ENCODE measurements around the gene LGALSL. TPM values are rescaled to one million over a fixed set of nuclear protein-coding genes. Genes with fewer than 3 reads are reported as not detected.

LGALSL gene
- polyA plus RNA-seq, 1 donor (not counting 4 experiments of a cell fraction or from before 2014, with no cell fraction given), result 55.4 TPM

- Histone ChIP-seq H3K27ac (ENCODE audit: control insufficient read depth, insufficient read depth, low read length) (no peak overlapping the region), H3K9ac (ENCODE audit: control insufficient read depth, extremely low read depth, insufficient read depth, low read length) (no peak overlapping the region), H3K4me3 (ENCODE audit: control insufficient read depth in 2 of 3, extremely low read depth in 1 of 3, insufficient read depth in 2 of 3, low read depth in 1 of 3, low read length in 3 of 3) (no peak overlapping the region), H3K9me3 (ENCODE audit: control insufficient read depth, low read depth, low read length) (no peaks in the 10 kb centered on the region), H3K36me3 (ENCODE audit: control insufficient read depth in 2 of 2, extremely low read depth in 1 of 2, insufficient read depth in 2 of 2, low read length in 2 of 2) (peaks cover 11 to 24% of the 10 kb centered on the region in 2 experiments), H3K4me2 (ENCODE audit: control insufficient read depth, extremely low read depth, insufficient read depth, low read depth, low read length) (no peak overlapping the region), H4K20me1 (ENCODE audit: control insufficient read depth, extremely low read depth, insufficient read depth, low read length) (no peaks in the 10 kb centered on the region), H3K27me3 (ENCODE audit: control insufficient read depth, extremely low read depth, insufficient read depth, low read length) (no peaks in the 10 kb centered on the region), H3K4me1 (ENCODE audit: control insufficient read depth, extremely low read depth, insufficient read depth, low read length) (peaks cover 20% of the 10 kb centered on the region), H3K79me2 (ENCODE audit: control insufficient read depth, insufficient read depth, low read length) (peaks cover 2% of the 10 kb centered on the region), H3K9me1 (ENCODE audit: control insufficient read depth, extremely low read depth, insufficient read depth, low read length) (no peaks in the 10 kb centered on the region), H2AFZ (ENCODE audit: control insufficient read depth, low read length) (no peak overlapping the region)
- dilution Hi-C loops (cut with MboI; ENCODE audit: extremely low pct_ligation_motif_present, low sequenced_read_pairs), result no loop called here
- TF ChIP-seq CTCF (optimal IDR thresholded peaks at IDR 0.05 in 1 of 3, IDR thresholded peaks at IDR 0.05 in 1 of 3, conservative IDR thresholded peaks at IDR 0.05 in 1 of 3; ENCODE audit: extremely low read depth in 1 of 3, insufficient read depth in 2 of 3, low read length in 3 of 3) (peak in 1 of 3 experiments; percentile 5), EZH2 (IDR thresholded peaks at IDR 0.05; ENCODE audit: low read length) (no peak)
- FAIRE-seq, result no peak
- no peak for DNase-seq (ENCODE audit: low read depth, low spot score)
Measured at GRCh38 chr2:64457524-64457923, 3.6 kb downstream of the LGALSL start.

DNA sequence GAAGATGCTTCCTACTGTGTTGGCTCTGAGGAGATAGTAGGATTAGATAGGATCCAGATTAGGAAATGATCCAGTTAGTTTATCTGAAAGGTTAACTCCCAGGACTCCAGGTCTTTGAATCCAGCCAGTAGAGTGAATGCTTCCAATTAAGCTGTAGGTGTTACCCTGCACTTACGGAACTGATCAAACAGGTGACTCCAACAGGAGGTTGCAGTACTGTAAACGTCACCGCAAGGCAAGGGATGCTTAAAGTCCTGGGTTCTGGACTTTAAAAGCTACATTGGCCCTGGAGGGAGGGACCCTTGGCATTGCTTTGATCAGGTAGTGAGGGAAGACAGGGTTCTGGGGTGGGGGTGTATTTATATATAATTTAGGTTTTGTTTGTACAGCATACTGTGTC lies 5.6 kb downstream of the LGALSL start:
- no peaks in the 10 kb centered on the region for H3K9me3 ChIP-seq (ENCODE audit: control insufficient read depth, low read depth, low read length)
- no peaks in the 10 kb centered on the region for H4K20me1 ChIP-seq (ENCODE audit: control insufficient read depth, extremely low read depth, insufficient read depth, low read length)
- H3K4me2 ChIP-seq (ENCODE audit: control insufficient read depth, extremely low read depth, insufficient read depth, low read depth, low read length), result no peak overlapping the region
- TF ChIP-seq CTCF (optimal IDR thresholded peaks at IDR 0.05 in 1 of 3, IDR thresholded peaks at IDR 0.05 in 1 of 3, conservative IDR thresholded peaks at IDR 0.05 in 1 of 3; ENCODE audit: extremely low read depth in 1 of 3, insufficient read depth in 2 of 3, low read length in 3 of 3) (no peak), EZH2 (IDR thresholded peaks at IDR 0.05; ENCODE audit: low read length) (no peak)
- H3K9me1 ChIP-seq (ENCODE audit: control insufficient read depth, extremely low read depth, insufficient read depth, low read length), result no peaks in the 10 kb centered on the region
- no peaks in the 10 kb centered on the region for H3K27me3 ChIP-seq (ENCODE audit: control insufficient read depth, extremely low read depth, insufficient read depth, low read length)
- H3K4me1 ChIP-seq (ENCODE audit: control insufficient read depth, extremely low read depth, insufficient read depth, low read length), result peaks cover 15% of the 10 kb centered on the region
- peaks cover 2% of the 10 kb centered on the region for H3K79me2 ChIP-seq (ENCODE audit: control insufficient read depth, insufficient read depth, low read length)
- H3K4me3 ChIP-seq (ENCODE audit: control insufficient read depth in 2 of 3, extremely low read depth in 1 of 3, insufficient read depth in 2 of 3, low read depth in 1 of 3, low read length in 3 of 3), result no peak overlapping the region
- H3K27ac ChIP-seq (ENCODE audit: control insufficient read depth, insufficient read depth, low read length), result no peak overlapping the region
- H2AFZ ChIP-seq (ENCODE audit: control insufficient read depth, low read length), result no peak overlapping the region
- dilution Hi-C loops (cut with MboI; ENCODE audit: extremely low pct_ligation_motif_present, low sequenced_read_pairs), result no loop called here
- H3K36me3 ChIP-seq (ENCODE audit: control insufficient read depth in 2 of 2, extremely low read depth in 1 of 2, insufficient read depth in 2 of 2, low read length in 2 of 2), result peaks cover 11 to 24% of the 10 kb centered on the region in 2 experiments
- FAIRE-seq (no peak), DNase-seq (ENCODE audit: low read depth, low spot score) (no peak)
- H3K9ac ChIP-seq (ENCODE audit: control insufficient read depth, extremely low read depth, insufficient read depth, low read length), result no peak overlapping the region
